C4-2B (cell line): ENCODE results near the gene INTS13.

Source experiments
- ZFX ChIP-seq: fragments of 450-650 bp; IDR thresholded peaks from 2 replicates; pipeline ENCODE4 v1.6.1; 2017
- TF ChIP-seq, protein P1 (sequence below): fragments of 450-650 bp; conservative IDR thresholded peaks from 2 replicates; pipeline ENCODE4 v1.5.1; 2017; ENCODE audit warnings: mild to moderate bottlenecking

DNA sequence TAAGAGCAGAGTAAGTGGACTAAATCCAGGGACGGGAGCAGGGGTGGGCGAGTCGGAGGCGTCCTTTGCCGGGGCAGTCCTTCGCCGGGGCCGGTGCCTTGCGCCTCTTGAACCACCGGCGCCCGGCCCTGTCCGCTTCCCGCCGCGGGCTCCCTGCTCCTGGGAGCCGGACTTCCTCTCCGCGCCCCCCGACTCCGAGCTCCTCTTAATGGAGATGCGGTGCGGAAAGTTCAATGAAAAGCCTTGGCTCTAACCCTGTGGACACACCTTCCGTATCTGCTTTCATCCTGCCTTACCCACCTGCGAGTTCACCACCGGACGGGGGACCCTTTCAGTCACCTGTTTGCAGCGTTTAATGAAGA is 901 bp upstream of the INTS13 start:
- TF ChIP-seq ZFX = no peak; the same call in 1 of the 2 replicates
- TF ChIP-seq, protein P1, sequence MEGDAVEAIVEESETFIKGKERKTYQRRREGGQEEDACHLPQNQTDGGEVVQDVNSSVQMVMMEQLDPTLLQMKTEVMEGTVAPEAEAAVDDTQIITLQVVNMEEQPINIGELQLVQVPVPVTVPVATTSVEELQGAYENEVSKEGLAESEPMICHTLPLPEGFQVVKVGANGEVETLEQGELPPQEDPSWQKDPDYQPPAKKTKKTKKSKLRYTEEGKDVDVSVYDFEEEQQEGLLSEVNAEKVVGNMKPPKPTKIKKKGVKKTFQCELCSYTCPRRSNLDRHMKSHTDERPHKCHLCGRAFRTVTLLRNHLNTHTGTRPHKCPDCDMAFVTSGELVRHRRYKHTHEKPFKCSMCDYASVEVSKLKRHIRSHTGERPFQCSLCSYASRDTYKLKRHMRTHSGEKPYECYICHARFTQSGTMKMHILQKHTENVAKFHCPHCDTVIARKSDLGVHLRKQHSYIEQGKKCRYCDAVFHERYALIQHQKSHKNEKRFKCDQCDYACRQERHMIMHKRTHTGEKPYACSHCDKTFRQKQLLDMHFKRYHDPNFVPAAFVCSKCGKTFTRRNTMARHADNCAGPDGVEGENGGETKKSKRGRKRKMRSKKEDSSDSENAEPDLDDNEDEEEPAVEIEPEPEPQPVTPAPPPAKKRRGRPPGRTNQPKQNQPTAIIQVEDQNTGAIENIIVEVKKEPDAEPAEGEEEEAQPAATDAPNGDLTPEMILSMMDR = no peak
